T-helper 2 cell (primary cell): ENCODE data around the gene TMEM182.

Source experiments
- DNase-seq, 5 experiments: peaks; one replicate each; pipeline versions ENCODE4 v3.0.0 to v3.0.0-alpha.2; 2012 to 2022

TMEM182 gene

DNA sequence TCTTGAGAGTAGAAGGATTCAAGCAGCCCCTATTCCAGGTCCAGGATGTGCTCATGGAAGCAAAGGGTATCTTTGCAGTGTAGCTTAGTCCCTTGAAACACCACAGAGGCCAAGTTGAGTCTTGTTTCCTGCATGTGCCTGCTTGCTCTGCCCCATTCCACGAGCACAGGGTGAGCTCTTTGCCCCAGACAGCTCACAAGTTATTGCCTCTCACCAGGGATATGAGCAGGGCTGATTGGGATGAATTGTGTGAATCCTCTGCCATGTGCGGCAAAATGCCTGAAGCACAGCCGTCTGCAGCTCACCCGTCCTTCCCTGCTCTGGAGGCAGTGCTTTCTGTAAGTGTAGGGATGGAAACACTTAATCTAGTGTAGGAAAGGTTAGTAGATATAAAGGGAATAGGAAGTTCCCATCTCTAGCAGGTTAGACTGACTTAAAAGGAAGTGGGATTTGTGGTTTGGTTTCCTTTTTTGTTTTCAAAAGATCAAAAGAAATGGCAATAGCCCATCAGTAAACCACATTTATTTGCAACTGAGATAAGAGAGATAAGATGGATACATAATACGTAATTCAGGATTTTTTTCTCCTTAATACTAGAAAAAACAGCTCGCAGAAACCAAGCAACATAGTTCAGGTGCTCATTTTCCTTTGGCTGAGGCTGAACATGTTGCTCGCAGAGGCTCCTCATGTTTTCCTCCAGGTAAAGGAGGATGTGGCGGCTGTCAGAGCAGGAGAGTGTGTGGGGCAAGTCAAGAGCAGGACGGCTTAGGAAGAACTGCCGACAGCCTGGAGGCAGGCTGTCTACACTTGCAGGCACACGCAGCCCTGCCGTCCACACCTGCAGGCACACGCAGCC, 41.4 kb downstream of the TMEM182 start:
- peak in 2 of 5 experiments; percentile 7 to 58 for DNase-seq

DNA sequence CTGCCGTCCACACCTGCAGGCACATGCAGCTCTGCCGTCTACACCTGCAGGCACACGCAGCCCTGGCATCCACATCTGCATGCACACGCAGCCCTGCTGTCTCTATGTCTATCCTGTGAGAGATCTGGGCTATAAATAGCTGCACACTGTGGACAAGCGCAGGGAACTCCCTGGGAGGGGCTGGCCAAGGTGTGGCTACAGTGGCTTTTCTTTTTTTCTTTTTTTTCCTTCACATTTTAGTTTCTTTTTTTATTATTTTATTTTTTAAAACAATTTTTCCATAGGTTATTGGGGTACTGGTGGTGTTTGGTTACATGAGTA, 42.0 kb downstream of the TMEM182 start:
- DNase-seq: no peak

DNA sequence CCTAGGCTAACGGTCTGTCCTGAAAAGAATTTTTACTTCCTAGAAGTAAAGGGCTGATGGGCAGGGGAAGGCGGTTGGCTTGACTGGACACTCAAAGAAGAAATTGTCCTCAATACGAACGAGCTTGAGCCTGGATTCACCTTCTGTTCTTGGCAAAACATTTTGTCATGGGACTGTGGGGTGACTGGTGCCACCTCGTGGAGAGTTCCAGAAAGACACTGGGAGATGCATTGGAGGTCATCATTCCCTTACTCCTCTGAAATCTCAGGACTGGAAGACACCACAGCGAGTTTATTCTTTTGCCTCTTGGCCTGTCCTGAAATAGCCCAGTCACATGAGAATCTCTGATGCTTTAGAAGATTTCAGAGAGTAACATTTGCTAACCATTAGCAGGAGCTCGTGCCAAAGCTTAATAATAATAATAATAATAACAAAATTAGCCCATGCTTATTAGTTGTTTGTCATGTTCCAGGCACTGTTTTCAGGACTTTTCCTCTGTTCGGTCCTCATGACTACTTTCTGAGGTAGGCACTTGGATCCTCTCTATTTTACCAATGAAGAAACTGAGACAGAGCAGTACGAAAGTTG, 44.5 kb downstream of the TMEM182 start:
- peak in 3 of 5 experiments; percentile 7 to 33 (median 28) for DNase-seq

DNA sequence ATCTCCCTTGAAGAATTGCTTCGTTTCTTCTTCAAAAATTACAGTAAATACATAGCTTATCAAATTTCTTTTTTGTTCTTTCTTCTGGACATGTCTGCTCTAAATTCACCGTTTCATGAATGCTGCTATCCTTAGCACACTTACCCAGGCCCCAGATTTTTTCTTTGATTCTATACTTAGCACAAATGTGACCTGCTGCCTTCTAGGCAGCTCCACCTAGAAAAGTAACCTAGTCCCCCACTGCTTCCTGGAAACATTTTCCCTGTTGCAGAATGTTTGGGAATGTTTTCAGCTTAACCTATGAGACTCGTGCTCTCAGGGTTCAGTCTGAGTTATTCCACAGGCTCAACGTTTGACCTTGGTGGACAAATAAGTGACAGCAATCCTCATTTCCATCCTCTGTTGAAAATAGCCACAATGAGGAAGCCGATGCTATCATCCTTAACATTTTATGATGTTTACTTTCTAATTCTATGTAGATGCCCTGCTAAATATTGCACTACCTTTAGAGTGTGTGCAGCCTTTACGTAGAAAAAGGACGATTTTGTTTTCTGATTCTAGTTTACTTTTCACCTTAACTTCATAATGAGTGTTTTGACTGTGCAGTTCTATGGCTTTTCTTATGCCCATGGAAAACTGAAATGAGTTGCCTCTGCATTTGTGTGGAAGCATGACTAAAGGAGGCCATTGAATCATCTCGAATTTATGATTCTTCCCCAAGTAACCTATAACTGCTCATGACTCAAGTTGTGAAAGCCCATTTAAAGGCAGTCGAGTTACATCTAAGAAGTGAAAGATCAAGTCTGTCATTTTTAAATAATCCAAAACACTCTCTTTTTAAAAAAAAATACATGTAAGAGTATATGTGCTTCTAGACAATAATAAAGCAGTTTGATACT, 47.7 kb downstream of the TMEM182 start:
- no peak for DNase-seq

DNA sequence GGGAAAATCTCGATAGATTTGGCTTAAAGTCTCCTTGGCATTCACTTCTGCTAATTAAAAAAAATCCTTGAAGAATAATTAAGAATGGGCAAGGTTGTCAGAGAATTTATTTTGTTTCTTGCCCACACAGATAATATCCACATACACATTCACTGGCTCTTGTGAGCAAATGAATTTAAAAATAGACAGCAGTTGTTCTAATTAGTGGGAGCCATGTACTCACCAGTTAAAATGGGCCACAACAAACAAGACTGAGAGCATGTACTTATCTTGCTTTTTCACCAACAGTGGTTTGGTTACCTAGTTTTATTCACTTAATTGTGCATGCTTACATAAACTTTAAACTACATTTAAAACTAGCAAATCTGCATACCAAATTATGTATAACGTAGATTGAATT, 53.5 kb downstream of the TMEM182 start:
- no peak for DNase-seq

DNA sequence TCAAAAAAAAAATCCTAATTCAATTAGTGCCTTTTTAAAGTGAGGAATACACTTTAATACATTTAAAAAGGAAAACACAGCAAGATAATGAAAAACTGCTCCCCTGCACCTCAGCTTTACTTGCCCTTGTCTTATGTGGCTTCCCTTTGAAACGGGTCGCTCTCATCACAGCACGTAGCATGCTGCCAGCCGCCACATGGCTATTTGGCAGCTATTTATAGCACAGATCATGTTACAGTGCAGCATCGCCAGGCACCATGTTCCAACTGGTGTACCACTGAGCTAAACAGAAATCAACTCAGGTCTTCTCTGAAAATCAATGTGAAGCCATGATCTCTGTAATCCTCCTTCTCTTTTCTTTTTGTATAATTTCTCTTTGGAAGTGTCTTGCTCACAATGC, 65.1 kb downstream of the TMEM182 start:
- no peak for DNase-seq

DNA sequence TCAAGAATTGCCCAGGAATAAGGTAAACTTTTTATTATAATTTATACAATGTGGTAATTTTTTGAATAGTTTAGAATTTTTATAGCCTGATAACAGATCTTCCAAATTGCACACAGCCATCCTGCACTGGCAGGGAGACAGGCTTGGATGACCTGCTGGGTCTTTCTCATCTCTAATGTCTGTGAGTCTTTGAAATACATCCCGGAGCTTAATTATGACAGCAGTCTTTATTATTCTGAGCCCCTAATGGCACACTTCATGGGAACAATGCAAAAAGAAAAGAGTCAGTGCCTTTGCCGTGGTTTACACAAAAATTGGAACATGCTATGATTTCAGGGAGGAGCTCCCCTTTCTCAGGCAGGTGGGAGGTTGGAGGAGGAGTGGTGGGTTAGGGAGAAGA, 71.0 kb downstream of the TMEM182 start:
- no peak for DNase-seq

DNA sequence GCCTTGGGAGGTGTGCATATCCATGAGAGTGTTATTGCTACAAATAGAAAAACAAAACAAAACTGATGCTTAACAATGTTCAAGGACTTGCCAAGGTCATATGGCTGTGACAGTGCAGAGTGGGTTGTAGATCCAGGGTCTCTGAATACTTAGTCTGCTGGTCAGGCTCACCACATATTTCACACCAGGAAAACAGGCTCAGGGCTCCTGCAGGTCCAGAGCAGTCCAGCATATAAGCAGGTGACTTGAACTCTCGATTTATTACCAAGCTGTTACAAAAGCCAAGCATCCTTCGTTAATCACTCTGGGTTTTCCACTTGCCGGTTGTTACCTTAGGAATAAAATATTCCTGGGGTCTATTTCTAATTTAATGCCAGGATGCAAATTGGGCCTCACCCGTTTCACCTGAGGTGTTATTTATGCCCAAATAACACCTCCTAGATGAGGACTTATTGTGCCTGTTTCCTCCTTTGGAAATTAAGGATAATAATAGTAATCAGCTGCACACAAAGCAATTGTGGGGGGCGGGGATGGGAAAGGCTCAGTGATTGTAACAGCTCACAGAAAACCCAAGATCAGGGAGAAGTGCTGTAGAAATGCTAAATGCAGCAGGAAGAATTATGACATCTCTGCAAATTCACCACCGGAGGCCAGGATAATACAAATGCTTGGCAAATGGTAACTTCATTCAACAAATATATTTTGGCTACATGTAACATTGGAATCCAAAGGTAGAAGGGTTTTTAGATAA, 72.9 kb downstream of the TMEM182 start:
- DNase-seq: no peak

DNA sequence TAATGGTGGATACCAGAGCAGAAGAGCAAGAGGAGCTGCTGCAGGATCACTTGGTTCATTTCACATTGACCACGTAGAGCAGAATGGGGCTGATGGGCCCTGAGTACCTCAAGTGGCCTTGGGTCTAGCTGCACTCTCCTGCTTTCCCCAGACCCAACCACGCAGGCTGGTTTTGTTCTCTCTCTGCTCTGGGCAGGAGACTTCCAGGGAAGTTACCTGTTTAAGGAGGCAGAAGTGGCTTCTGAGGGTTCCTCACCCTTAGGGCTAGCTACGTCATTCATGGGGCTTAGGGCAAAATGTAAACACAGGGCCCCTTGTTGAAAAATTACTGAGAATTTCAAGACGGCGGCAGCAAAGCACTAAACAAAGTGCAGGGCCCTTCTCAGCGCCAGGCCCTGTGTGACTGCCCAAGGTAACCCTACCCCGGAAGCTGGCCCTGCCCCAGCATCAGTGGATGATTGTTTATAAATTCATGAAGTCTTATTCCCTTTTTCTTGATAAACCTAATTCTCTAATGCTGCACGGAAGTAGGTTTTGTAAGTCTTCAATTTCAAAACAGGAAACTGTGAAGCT, 75.9 kb downstream of the TMEM182 start:
- no peak for DNase-seq

DNA sequence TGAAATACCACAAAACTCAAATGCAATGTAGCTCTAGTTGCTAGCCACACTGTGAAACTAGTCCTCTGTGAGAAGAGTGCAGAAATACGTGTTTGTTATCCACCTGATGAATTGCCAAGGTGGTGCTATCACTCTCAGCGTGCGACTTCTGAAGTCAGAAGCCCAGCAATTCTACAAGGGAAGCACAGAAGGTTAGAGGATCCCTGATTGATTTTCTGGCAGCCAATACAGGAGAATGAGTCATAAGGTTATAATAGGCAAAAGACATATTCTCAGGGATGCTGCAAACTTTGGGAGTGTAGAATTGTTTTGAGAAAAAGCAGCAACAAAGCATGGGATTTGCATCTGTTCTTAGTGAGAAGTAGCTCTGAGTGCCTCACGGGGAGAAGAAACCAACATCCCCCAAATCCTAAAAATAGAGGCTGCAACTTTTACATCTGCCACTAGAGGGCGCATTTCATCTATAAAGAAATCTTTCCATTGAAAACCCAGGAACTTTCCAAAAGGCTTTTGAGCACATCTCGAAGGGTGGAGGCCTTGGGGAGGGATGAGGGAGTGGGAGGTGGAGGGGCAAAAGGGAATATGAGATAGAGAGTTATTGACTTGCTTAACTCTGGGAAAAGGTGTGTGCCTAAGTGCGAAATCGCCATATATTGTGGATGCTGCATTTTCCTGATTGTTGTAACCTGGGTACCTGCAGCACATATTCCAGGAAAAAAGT, 78.0 kb downstream of the TMEM182 start:
- DNase-seq: peak in 1 of 5 experiments; percentile 8

DNA sequence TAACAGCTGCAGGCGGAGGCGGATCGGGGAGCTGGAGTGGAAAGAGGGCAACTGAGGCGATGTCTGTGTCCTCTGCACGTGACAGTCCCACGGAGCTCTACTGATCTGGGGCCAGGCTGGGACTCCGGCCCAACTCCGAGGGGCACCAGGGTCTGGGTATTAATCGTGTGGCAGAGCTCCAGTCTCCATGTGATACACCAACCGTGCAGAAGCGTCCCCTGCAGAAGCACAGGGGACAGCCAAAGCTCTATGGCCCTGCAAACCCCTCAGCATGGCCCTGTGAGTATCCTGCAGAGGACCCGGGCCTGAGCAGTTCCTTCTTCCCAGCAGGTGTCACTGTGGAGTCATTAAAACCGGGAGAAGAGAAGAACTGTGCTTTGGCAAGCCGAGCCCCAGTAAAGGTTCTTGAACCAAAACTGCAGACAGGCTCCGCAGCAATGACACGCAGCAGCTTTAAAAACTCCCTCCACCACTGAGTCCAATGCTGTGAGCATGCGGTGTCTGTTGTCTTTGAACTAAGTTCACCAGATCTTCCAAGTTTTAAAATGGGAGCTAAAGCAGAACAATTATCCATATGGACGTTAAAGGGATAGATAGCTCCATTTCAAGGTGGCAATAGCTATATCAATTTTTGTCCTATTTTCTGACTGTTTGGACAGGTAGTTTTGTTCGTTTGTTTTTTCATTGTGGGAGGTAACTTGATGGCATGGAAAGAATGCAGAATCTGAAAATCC, 79.4 kb downstream of the TMEM182 start:
- DNase-seq: peak in 1 of 5 experiments; percentile 24

DNA sequence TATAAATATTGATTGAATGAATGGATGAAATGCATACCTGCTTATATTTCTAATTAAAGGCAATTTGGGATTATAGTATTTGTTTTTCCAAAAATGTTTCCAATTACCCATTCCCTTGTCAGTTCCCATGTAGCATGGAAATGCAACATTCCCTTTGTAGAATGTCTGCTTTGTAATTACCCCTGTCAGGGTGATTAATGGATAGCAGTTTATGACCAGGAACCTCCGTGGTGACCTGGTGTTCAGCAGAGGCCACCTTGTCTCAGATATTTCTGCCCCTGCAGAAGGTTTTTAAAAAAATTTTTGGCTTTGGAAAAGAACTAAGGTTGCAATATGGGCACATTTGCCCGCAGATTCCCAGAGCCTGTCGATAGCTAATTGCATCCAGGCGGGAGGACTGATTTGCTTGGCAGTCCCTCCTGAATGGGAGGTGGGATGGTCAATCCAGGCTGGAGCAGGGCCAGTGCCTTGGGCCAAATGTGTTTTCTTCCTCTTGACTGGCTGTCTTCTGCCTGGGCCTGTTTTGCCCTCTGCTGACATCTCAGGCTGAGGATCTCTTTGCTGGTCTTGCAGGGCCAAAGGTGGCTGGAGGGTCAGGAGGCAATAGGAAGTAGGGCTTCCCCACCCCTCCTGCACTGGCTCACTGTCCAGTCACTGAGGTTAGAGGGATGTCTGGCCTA, 82.1 kb downstream of the TMEM182 start:
- no peak for DNase-seq

DNA sequence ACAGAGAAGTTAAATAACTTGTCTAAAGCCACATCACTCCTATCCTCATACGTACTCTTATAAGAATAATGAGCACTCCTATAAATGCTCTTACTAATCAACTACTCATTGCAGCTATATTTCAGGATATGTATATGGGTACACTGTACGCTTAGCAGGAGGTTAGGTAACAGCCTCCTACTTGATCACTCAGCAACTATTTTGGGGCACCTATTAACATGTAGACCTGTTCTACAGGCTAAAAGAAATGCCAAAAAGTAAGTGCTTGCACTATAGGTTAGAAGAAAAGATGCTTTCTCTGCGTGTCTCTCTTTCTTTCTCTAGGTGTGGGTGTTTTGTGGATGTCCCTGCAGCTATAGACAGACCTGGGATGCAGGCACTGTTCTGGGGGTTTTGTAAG, 83.1 kb downstream of the TMEM182 start:
- no peak for DNase-seq

DNA sequence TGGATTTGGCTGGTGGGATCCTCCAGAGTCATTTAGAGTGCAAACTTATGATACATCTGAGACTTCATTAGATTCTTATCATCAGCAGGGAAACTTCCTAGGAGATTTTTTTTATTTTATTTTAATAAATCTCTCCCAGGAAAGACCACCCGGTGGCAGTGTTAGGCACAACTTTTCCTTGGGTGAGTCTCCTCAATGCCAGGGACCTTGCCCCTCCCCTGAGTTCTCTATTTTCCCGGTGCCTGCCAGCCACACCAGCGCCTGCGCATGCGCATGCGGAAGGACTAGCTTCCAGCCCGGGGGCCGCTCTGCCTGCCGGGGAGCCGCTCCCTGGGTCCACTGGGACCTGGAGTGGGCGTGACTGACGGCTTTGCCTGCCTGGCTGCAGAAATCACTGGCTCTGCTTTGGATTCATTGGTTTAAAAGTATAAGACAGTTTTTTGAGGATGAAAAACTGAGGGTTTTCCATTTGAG, 86.6 kb downstream of the TMEM182 start:
- DNase-seq: no peak

DNA sequence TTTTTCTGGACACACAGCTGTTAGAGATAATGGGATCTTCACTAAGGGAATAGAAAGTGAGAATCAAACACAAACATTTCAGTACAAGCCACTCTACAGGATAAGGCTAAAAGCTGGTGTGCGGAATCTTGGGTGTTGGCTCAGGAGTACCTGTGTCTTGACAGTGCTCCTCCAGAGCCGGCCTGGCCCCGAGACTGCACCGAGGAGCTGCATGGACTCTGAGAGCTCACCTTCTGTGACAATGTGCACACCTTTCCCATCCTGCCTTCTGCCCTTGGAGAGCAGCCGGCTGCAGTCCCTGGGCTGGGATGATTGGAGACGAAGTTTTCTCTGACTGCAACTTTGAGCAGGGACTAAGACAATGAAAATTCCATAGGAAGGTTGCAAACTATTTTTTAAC, 89.1 kb downstream of the TMEM182 start:
- no peak for DNase-seq

DNA sequence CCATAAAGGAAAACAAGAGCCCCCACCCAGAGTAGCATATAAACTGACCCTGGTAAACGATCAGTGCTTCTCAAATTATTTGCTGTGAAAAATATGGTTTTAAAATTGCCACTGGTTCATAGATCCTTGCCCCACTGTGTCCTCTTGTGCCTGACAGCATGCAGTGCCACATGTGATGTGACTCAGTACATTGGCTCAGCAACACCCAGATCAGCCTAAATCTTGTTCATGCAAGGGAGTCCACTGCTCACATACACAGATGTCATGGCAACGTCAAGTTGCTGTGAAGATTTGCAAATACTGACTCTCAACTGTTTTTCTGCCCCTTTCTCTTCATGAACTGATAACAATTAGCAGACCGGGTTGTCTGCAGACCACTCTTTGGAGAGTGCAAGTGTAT, 91.0 kb downstream of the TMEM182 start:
- no peak for DNase-seq
